Measurements from ENCODE around the gene DLG5.

DNA sequence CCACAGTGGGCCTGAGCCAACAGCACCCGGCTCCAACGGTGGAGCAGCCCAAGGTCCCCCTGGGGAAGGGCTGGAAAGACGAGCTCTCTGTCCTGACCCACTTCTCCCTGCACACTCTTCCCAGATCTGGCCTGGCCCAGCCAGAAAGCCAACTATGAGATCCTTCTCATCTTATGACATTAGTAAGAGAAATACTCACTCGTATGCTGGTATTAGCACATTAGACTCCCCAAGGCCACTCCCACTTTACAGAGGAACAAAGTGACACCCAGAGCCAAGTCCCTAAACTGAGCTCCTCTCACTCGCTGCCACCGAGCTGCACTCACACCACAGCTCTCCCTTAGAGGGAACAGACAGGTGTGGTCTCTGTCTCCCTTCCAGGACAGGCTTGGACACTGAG, 24.8 kb downstream of the DLG5 start:
- TF ChIP-seq CTCF (IDR thresholded peaks at IDR 0.05) (no peak), POLR2A (IDR thresholded peaks at IDR 0.05) (no peak), EP300 (IDR thresholded peaks at IDR 0.05) (no peak), POLR2AphosphoS5 (IDR thresholded peaks at IDR 0.05) (no peak)
